Right lobe of liver (tissue), 4 donors: Measurements from ENCODE around the gene MAP4K3.

Source experiments
- POLR2A ChIP-seq: fragments of 450-650 bp; IDR thresholded peaks from one replicate; pipeline ENCODE4 v1.6.1; 2017; ENCODE audit warnings: antibody characterized with exemption, mild to moderate bottlenecking
- TF ChIP-seq, protein P1 (sequence below), 4 donors: fragments of 200-600 bp in 3 of 4; fragments of 450-650 bp in 1 of 4; IDR thresholded peaks; one replicate each; pipeline versions ENCODE4 v1.5.1 to v1.8.0; 2016 to 2022; ENCODE audit warnings: antibody characterized with exemption in 4 of 4, mild to moderate bottlenecking in 2 of 4
- donor health status: DM: no; HTN: no; CAD: no.
- donor health status: DM: no; HTN: no; CAD: no.
- donor health status: DM: no; HTN: yes; CAD: no.

DNA sequence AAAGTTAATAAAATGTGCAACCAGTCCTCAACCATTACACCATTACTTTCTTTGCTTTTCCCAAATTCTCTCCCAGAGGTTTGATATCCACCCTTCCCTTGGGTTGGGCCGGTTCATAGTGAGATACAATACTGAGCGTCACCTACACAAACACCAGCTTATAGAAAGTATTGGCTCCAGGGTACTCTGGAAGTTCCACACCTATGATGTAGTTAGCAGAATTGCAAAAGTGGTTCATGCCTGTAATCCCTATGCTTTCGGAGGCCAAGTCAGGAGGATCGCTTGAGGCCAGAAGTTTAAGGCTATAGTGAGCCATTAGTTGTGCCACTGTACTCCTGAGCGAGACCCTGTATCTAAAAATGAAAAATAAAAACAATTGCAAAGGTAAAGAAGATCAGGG lies 15.3 kb upstream of the MAP4K3 start:
- TF ChIP-seq, protein P1, sequence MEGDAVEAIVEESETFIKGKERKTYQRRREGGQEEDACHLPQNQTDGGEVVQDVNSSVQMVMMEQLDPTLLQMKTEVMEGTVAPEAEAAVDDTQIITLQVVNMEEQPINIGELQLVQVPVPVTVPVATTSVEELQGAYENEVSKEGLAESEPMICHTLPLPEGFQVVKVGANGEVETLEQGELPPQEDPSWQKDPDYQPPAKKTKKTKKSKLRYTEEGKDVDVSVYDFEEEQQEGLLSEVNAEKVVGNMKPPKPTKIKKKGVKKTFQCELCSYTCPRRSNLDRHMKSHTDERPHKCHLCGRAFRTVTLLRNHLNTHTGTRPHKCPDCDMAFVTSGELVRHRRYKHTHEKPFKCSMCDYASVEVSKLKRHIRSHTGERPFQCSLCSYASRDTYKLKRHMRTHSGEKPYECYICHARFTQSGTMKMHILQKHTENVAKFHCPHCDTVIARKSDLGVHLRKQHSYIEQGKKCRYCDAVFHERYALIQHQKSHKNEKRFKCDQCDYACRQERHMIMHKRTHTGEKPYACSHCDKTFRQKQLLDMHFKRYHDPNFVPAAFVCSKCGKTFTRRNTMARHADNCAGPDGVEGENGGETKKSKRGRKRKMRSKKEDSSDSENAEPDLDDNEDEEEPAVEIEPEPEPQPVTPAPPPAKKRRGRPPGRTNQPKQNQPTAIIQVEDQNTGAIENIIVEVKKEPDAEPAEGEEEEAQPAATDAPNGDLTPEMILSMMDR (IDR thresholded peaks at IDR 0.05): no peak
- TF ChIP-seq POLR2A: no peak
